HEK293T (cell line): ENCODE results near the gene PTPN13.

Experiments
- L3MBTL2 ChIP-seq: fragments of 450-650 bp; conservative IDR thresholded peaks from 2 replicates; pipeline ENCODE4 v1.6.1; 2016; ENCODE audit warnings: mild to moderate bottlenecking
- NFRKB ChIP-seq: fragments of 450-650 bp; IDR thresholded peaks from 2 replicates; pipeline ENCODE4 v1.6.1; 2016; ENCODE audit warnings: mild to moderate bottlenecking, moderate library complexity
- SP1 ChIP-seq: fragments of 450-650 bp; IDR thresholded peaks from 2 replicates; pipeline ENCODE4 v1.6.1; 2017
- SUZ12 ChIP-seq: fragments of 450-650 bp; IDR thresholded peaks from 2 replicates; pipeline ENCODE4 v1.6.1; 2016; ENCODE audit warnings: mild to moderate bottlenecking

- no peak for TF ChIP-seq L3MBTL2
- TF ChIP-seq NFRKB, result no peak
- TF ChIP-seq SP1, result no peak
- TF ChIP-seq SUZ12, result no peak
These were observed 161.3 kb downstream of the PTPN13 start for GRCh38 chr4:86755388-86755787.
